Measurements from ENCODE around the gene LHX5. TPM values are rescaled to one million over a fixed set of nuclear protein-coding genes. Genes with fewer than 3 reads are reported as not detected.
A peak's percentile ranks its signal among the peaks of the same experiment; 100 is the strongest.

The LHX5 gene
- total RNA-seq, 1 experiment from 2014 or later = 1.9 TPM

DNA sequence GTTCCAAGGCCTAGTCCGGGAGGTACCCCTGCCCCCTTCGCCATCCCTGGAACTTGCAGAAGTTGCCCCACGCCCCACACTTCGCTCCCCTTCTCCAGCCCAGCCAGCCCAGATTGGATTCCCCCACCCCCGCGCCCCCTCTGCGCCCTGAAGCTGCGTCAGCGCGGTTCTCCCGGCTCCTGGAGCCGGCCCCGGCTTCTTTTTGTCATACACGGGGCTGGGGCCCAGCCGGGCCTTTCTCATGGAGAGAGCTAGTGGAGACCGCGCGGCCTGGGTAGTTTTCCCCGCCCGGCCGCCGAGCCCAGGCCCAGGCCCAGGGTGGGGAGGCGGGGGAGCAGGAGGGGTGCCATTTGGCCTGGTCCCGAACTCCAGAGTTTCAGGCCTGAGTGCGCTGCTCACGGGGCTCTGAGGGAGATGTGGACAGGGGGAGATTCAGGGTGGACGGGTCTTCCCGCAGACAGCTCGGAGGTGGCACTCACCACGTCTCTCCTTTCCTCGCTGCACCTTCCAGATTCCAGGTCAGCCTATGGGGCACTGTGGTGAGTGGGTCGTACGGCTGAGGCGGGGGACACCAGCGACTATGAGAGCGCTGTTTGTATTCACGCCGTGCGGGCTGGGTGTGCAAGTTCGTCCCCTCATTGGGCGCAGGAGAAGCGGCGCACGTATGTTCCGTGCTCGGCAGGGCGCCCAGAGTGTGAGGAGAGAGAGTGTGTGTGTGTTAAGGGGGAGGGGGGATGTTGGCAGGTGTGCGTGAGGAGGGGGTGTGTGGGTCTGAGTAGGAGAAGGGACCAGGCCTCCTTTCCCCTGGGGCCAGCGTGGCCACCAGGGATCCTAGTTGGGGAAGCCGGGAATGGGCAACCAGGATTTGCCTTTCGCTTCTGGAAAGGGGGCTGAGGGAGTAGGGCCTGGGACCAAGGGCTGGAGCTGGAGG is 785 bp upstream of the LHX5 start:
- peaks cover 0 to 18% (median 0%) of the 10 kb centered on the region in 3 experiments; a peak in 3 of 7 replicates for H3K36me3 Mint-ChIP-seq (ENCODE audit: insufficient read depth in 1 of 3, low read depth in 3 of 3)
- peak; percentile 77 for DNase-seq
- H3K27ac Mint-ChIP-seq = peak overlapping the region; percentile 31 to 78 (median 76); a peak in 3 of 7 replicates
- Histone ChIP-seq H2BK5ac (ENCODE audit: insufficient read length, low read length) (no peak overlapping the region), H3K18ac (ENCODE audit: insufficient read length, low read depth, low read length) (peak overlapping the region; percentile 86), H3K9me3 (ENCODE audit: control insufficient read depth, low read depth, low read length) (no peaks in the 10 kb centered on the region), H3K23me2 (ENCODE audit: insufficient read length, low read depth, low read length, poor library complexity, severe bottlenecking) (peaks cover 30% of the 10 kb centered on the region), H3K27me3 (ENCODE audit: insufficient read depth, low read length) (peaks cover 95% of the 10 kb centered on the region), H3K23ac (ENCODE audit: insufficient read length, low read depth, low read length) (no peak overlapping the region), H3K79me2 (ENCODE audit: insufficient read depth, low read length) (no peaks in the 10 kb centered on the region), H4K5ac (ENCODE audit: insufficient read length, low read depth, low read length) (no peak overlapping the region), H4K8ac (replicated peaks; ENCODE audit: insufficient read length, low read depth, low read length) (no peak overlapping the region), H2AK5ac (ENCODE audit: insufficient read length, low read length) (no peak overlapping the region), H2BK15ac (ENCODE audit: low read depth, low read length) (no peak overlapping the region), H3K9ac (ENCODE audit: extremely low read depth, insufficient read length, low read length) (no peak overlapping the region), H3K56ac (ENCODE audit: insufficient read length, low read depth, low read length) (no peak overlapping the region), H3K4ac (ENCODE audit: low read depth, low read length) (no peak overlapping the region), H4K20me1 (ENCODE audit: control insufficient read depth, insufficient read depth, insufficient read length) (no peaks in the 10 kb centered on the region), H3K4me1 (ENCODE audit: insufficient read depth, low read length) (no peaks in the 10 kb centered on the region), H2BK20ac (ENCODE audit: low read depth, low read length, poor library complexity, severe bottlenecking) (no peak overlapping the region), H3K79me1 (ENCODE audit: insufficient read depth, low read depth, low read length, poor library complexity, severe bottlenecking) (no peaks in the 10 kb centered on the region), H4K91ac (ENCODE audit: insufficient read length, low read depth, low read length) (no peak overlapping the region), H2BK120ac (ENCODE audit: low read depth, low read length, poor library complexity, severe bottlenecking) (no peak overlapping the region), H3K4me2 (ENCODE audit: insufficient read depth, insufficient read length, low read length) (peak overlapping the region; percentile 79), H3K27ac (ENCODE audit: insufficient read length, low read depth, low read length) (no peak overlapping the region), H2BK12ac (ENCODE audit: insufficient read length, low read depth, low read length) (no peak overlapping the region), H3K14ac (ENCODE audit: insufficient read depth, low read length) (peak overlapping the region; percentile 89; the same call in 1 of the 2 replicates), H2AFZ (ENCODE audit: low read length) (no peak overlapping the region), H3T11ph (ENCODE audit: low read length) (no peak overlapping the region)
- TF ChIP-seq, protein P1, sequence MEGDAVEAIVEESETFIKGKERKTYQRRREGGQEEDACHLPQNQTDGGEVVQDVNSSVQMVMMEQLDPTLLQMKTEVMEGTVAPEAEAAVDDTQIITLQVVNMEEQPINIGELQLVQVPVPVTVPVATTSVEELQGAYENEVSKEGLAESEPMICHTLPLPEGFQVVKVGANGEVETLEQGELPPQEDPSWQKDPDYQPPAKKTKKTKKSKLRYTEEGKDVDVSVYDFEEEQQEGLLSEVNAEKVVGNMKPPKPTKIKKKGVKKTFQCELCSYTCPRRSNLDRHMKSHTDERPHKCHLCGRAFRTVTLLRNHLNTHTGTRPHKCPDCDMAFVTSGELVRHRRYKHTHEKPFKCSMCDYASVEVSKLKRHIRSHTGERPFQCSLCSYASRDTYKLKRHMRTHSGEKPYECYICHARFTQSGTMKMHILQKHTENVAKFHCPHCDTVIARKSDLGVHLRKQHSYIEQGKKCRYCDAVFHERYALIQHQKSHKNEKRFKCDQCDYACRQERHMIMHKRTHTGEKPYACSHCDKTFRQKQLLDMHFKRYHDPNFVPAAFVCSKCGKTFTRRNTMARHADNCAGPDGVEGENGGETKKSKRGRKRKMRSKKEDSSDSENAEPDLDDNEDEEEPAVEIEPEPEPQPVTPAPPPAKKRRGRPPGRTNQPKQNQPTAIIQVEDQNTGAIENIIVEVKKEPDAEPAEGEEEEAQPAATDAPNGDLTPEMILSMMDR (conservative IDR thresholded peaks at IDR 0.05) = no peak
- peaks cover 0 to 7% of the 10 kb centered on the region in 2 experiments; a peak in 2 of 5 replicates for H3K9me3 Mint-ChIP-seq
- H3K27me3 Mint-ChIP-seq (ENCODE audit: low read depth) = peaks cover 98% of the 10 kb centered on the region
- peak overlapping the region; percentile 57 to 83 for H3K4me3 Mint-ChIP-seq
- no CpG with 5 or more reads among the region's 51 CpGs for WGBS (ENCODE audit: extremely low coverage, insufficient read length, low lambda C conversion rate)
- H3K4me1 Mint-ChIP-seq = peaks cover 58 to 73% of the 10 kb centered on the region in 2 experiments
